Upper lobe of right lung (tissue), 1 donor: ENCODE results near the gene ASPHD2. TPM values are rescaled to one million over a fixed set of nuclear protein-coding genes. Genes with fewer than 3 reads are reported as not detected.

Experiments used
- ATAC-seq: fragments of 200-7000 bp; cut with Tn5 transposase; one replicate; pipeline ENCODE4 v1.9.1; 2020; ENCODE audit warnings: mild to moderate bottlenecking, moderate library complexity
- DNase-seq: peaks from one replicate; pipeline ENCODE4 v3.0.0-alpha.2; 2020
- H3K27ac ChIP-seq: fragments of 200-600 bp; one replicate; pipeline ENCODE4 v1.8.0; 2022
- H3K27me3 ChIP-seq: fragments of 200-600 bp; one replicate; pipeline ENCODE4 v1.8.0; 2022; ENCODE audit warnings: mild to moderate bottlenecking
- H3K36me3 ChIP-seq: fragments of 200-600 bp; one replicate; pipeline ENCODE4 v1.8.0; 2022
- H3K4me1 ChIP-seq: fragments of 200-600 bp; one replicate; pipeline ENCODE4 v1.8.0; 2022
- H3K4me3 ChIP-seq: fragments of 200-600 bp; one replicate; pipeline ENCODE4 v1.8.0; 2022; ENCODE audit warnings: mild to moderate bottlenecking
- H3K9me3 ChIP-seq: fragments of 200-600 bp; one replicate; pipeline ENCODE4 v1.8.0; 2022
- CTCF ChIP-seq: fragments of 200-600 bp; IDR thresholded peaks from one replicate; pipeline ENCODE4 v1.8.0; 2022; ENCODE audit warnings: antibody characterized with exemption
- intact Hi-C: fragments of 100-400 bp; cut with DNase I; formaldehyde crosslinking; loops from one replicate; pipeline ENCODE4 v1.11.0; 2022
- total RNA-seq: library from RNA; stranded (reverse); fragmentation: NEBNext Ultra II Directional; extraction: Animal tissue kit (Norgen Biotek cat#: 25700); gene quantifications from one replicate; pipeline ENCODE4 v1.2.1, GENCODE V29; 2021
- donor health status: DM: no; HTN: yes; CAD: no; lungs with severe emphysema.

The ASPHD2 gene
- total RNA-seq, 1 donor from 2014 or later: 1.2 TPM

GRCh38 chr22:26389125-26389524 is 39.9 kb upstream of the ASPHD2 start:
- no peak for TF ChIP-seq CTCF
- intact Hi-C loops: no loop called here
- Histone ChIP-seq H3K27ac (no peak overlapping the region), H3K4me3 (no peak overlapping the region), H3K36me3 (no peaks in the 10 kb centered on the region), H3K27me3 (peaks cover 11% of the 10 kb centered on the region), H3K9me3 (no peaks in the 10 kb centered on the region), H3K4me1 (no peaks in the 10 kb centered on the region)
- ATAC-seq (no peak), DNase-seq (no peak)

GRCh38 chr22:26391091-26391490 is 38.0 kb upstream of the ASPHD2 start:
- intact Hi-C loops: no loop called here
- ATAC-seq (no peak), DNase-seq (no peak)
- H3K9me3 ChIP-seq: no peaks in the 10 kb centered on the region
- no peaks in the 10 kb centered on the region for H3K4me1 ChIP-seq
- no peak overlapping the region for H3K4me3 ChIP-seq
- H3K27ac ChIP-seq: no peak overlapping the region
- peaks cover 14% of the 10 kb centered on the region for H3K27me3 ChIP-seq
- TF ChIP-seq CTCF: no peak
- no peaks in the 10 kb centered on the region for H3K36me3 ChIP-seq

- intact Hi-C loops: no loop called here
- no peaks in the 10 kb centered on the region for H3K36me3 ChIP-seq
- ATAC-seq (no peak), DNase-seq (no peak)
- H3K27me3 ChIP-seq: peaks cover 12% of the 10 kb centered on the region
- H3K4me3 ChIP-seq: no peak overlapping the region
- TF ChIP-seq CTCF: no peak
- no peaks in the 10 kb centered on the region for H3K9me3 ChIP-seq
- no peaks in the 10 kb centered on the region for H3K4me1 ChIP-seq
- H3K27ac ChIP-seq: no peak overlapping the region
Observed at GRCh38 chr22:26391623-26392022, 37.4 kb upstream of the ASPHD2 start.

- Histone ChIP-seq H3K4me1 (no peaks in the 10 kb centered on the region), H3K27me3 (peaks cover 12% of the 10 kb centered on the region)
- no peak for ATAC-seq
Observed at GRCh38 chr22:26393929-26394328, 35.1 kb upstream of the ASPHD2 start.

GRCh38 chr22:26394777-26395176 is 34.3 kb upstream of the ASPHD2 start:
- no peak for ATAC-seq
- Histone ChIP-seq H3K4me3 (no peak overlapping the region), H3K9me3 (no peaks in the 10 kb centered on the region), H3K27me3 (peaks cover 12% of the 10 kb centered on the region), H3K36me3 (no peaks in the 10 kb centered on the region), H3K27ac (no peak overlapping the region), H3K4me1 (no peaks in the 10 kb centered on the region)
- intact Hi-C loops: no loop called here
- DNase-seq: no peak
- no peak for TF ChIP-seq CTCF

More at GRCh38 chr22:26393929-26394328, 35.1 kb upstream of the ASPHD2 start:
- intact Hi-C loops: no loop called here
- DNase-seq: no peak
- Histone ChIP-seq H3K27ac (no peak overlapping the region), H3K4me3 (no peak overlapping the region), H3K36me3 (no peaks in the 10 kb centered on the region), H3K9me3 (no peaks in the 10 kb centered on the region)
- TF ChIP-seq CTCF: no peak

GRCh38 chr22:26395926-26396325 is 33.1 kb upstream of the ASPHD2 start:
- intact Hi-C loops: no loop called here
- no peak overlapping the region for H3K27ac ChIP-seq
- no peaks in the 10 kb centered on the region for H3K4me1 ChIP-seq
- no peaks in the 10 kb centered on the region for H3K36me3 ChIP-seq
- TF ChIP-seq CTCF: no peak
- no peak for DNase-seq
- no peaks in the 10 kb centered on the region for H3K9me3 ChIP-seq
- H3K27me3 ChIP-seq: peaks cover 12% of the 10 kb centered on the region
- no peak for ATAC-seq
- no peak overlapping the region for H3K4me3 ChIP-seq
